ENCODE measurements around the gene TRIM63. TPM values are rescaled to one million over a fixed set of nuclear protein-coding genes. Genes with fewer than 3 reads are reported as not detected.
A peak's percentile ranks its signal among the peaks of the same experiment; 100 is the strongest.

TRIM63 gene
- total and polyA plus RNA-seq, 2 of the 13 experiments (the other 11 are each of a cell fraction or from before 2014, with no cell fraction given): not detected

- TF ChIP-seq ZNF318 (CRISPR knock-in tag; IDR thresholded peaks at IDR 0.05) (no peak), BRF2 (CRISPR knock-in tag; IDR thresholded peaks at IDR 0.05) (0 out of 2 replicates have a peak, but pooled peaks have one; percentile 37), PLSCR1 (CRISPR knock-in tag; IDR thresholded peaks at IDR 0.05; ENCODE audit: borderline replicate concordance) (no peak), KDM1A (CRISPR knock-in tag; IDR thresholded peaks at IDR 0.05) (peak; percentile 9; the same call in 1 of the 2 replicates), HNRNPUL1 (IDR thresholded peaks at IDR 0.05; ENCODE audit: low read depth, low read length) (no peak), RBFOX2 (IDR thresholded peaks at IDR 0.05; ENCODE audit: low read depth, low read length) (peak; percentile 86), HIC2 (CRISPR knock-in tag; IDR thresholded peaks at IDR 0.05; ENCODE audit: low read depth) (no peak), ZNF343 (CRISPR knock-in tag; IDR thresholded peaks at IDR 0.05) (no peak), ZNF577 (CRISPR knock-in tag; IDR thresholded peaks at IDR 0.05; ENCODE audit: borderline replicate concordance, low read depth) (no peak), ZNF570 (CRISPR knock-in tag; IDR thresholded peaks at IDR 0.05; ENCODE audit: borderline replicate concordance) (no peak)
- TF ChIP-seq, protein P1, sequence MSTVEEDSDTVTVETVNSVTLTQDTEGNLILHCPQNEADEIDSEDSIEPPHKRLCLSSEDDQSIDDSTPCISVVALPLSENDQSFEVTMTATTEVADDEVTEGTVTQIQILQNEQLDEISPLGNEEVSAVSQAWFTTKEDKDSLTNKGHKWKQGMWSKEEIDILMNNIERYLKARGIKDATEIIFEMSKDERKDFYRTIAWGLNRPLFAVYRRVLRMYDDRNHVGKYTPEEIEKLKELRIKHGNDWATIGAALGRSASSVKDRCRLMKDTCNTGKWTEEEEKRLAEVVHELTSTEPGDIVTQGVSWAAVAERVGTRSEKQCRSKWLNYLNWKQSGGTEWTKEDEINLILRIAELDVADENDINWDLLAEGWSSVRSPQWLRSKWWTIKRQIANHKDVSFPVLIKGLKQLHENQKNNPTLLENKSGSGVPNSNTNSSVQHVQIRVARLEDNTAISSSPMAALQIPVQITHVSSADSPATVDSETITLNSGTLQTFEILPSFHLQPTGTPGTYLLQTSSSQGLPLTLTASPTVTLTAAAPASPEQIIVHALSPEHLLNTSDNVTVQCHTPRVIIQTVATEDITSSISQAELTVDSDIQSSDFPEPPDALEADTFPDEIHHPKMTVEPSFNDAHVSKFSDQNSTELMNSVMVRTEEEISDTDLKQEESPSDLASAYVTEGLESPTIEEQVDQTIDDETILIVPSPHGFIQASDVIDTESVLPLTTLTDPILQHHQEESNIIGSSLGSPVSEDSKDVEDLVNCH (CRISPR knock-in tag; IDR thresholded peaks at IDR 0.05): no peak
Measured at GRCh38 chr1:26110731-26111529, 43.5 kb upstream of the TRIM63 start (continued).
